ENCODE data around the gene CASP2.
"Not testable (repeated sequence)": the region's sequence is repeated elsewhere in the genome, so short reads cannot be mapped to it uniquely, and the experiment has no call there.

Gene CASP2

DNA sequence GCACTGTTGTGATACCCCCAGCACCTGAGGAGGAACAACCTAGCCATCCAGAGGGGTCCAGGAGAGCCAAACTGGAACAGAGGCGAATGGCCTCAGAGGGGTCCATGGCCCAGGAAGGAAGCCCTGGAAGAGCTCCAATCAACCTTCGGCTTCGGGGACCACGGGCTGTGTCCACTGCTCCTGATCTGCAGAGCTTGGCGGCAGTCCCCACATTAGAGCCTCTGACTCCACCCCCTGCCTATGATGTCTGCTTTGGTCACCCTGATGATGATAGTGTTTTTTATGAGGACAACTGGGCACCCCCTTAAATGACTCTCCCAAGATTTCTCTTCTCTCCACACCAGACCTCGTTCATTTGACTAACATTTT lies 1.6 kb upstream of the CASP2 start:
- H3K4me1 ChIP-seq (ENCODE audit: control insufficient read depth in 1 of 2, insufficient read depth in 1 of 2, low read depth in 1 of 2, low read length in 1 of 2), result peaks cover 32 to 34% of the 10 kb centered on the region in 2 experiments
- no peak overlapping the region for H3K27ac ChIP-seq
- H3K27me3 ChIP-seq, result no peaks in the 10 kb centered on the region
- no peak overlapping the region for H3K4me3 ChIP-seq (ENCODE audit: low read depth in 1 of 2, low read length in 1 of 2)
- peaks cover under 1% of the 10 kb centered on the region for H3K36me3 ChIP-seq
- H3K9me3 ChIP-seq, result no peaks in the 10 kb centered on the region
- TF ChIP-seq, protein P1, sequence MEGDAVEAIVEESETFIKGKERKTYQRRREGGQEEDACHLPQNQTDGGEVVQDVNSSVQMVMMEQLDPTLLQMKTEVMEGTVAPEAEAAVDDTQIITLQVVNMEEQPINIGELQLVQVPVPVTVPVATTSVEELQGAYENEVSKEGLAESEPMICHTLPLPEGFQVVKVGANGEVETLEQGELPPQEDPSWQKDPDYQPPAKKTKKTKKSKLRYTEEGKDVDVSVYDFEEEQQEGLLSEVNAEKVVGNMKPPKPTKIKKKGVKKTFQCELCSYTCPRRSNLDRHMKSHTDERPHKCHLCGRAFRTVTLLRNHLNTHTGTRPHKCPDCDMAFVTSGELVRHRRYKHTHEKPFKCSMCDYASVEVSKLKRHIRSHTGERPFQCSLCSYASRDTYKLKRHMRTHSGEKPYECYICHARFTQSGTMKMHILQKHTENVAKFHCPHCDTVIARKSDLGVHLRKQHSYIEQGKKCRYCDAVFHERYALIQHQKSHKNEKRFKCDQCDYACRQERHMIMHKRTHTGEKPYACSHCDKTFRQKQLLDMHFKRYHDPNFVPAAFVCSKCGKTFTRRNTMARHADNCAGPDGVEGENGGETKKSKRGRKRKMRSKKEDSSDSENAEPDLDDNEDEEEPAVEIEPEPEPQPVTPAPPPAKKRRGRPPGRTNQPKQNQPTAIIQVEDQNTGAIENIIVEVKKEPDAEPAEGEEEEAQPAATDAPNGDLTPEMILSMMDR (IDR thresholded peaks at IDR 0.05), result no peak

DNA sequence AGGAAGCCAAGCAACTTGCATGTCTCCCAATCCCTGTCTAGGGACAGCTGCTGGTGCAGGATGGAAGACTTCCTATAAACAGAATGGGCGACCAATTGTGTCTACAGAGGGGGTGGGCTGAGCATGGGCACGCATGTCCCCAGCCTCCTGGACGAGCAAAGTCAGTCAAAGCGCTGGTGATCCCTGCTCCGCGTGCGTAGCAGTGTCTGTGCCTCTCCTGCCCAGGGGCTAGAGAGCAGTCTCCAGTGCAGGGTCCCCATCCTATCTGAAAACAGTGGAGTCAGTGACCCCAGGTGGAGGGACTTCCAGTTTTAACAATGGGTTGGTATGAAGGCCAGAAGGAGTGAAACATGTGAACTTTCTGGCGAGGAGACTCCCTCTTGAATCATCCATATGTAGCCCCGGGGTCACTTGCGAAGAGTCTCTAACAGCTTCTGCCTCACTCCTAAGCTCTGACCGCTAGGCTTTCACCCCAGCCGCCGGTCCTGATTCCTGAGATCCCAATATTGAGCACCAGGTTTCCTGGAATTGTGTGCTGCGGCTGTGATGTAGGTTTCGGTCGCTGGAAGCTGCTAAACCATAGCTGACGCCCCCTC lies 714 bp upstream of the CASP2 start:
- Histone ChIP-seq H3K9me3 (no peaks in the 10 kb centered on the region), H3K4me3 (ENCODE audit: low read depth in 1 of 2, low read length in 1 of 2) (peak overlapping the region; percentile 95 to 96), H3K36me3 (peaks cover 10% of the 10 kb centered on the region), H3K4me1 (ENCODE audit: control insufficient read depth in 1 of 2, insufficient read depth in 1 of 2, low read depth in 1 of 2, low read length in 1 of 2) (peaks cover 32 to 34% of the 10 kb centered on the region in 2 experiments), H3K27ac (peak overlapping the region; percentile 76), H3K27me3 (no peaks in the 10 kb centered on the region)
- TF ChIP-seq, protein P1 (IDR thresholded peaks at IDR 0.05), result no peak

DNA sequence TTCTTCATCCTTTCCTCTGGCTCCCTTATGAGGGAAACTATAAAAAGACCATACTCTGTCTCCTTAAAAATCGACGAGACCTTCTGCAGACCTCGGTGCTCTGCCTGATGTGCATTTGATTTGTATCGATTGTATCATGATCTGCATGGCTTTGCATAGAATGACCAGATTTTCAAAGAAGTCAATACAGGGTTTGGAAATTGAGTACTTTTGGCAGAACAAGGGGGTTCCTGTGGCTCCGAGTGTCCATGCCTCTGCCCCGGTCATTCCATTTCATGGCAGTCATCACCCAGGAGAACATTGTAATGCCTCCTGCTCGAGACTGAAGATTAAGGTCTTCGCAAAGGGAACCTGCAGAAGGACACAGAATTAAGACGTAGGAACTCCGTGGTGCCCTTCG lies 685 bp downstream of the CASP2 start:
- peak overlapping the region; percentile 76 for H3K27ac ChIP-seq
- no peaks in the 10 kb centered on the region for H3K27me3 ChIP-seq
- H3K36me3 ChIP-seq, result peaks cover 24% of the 10 kb centered on the region
- TF ChIP-seq, protein P1 (IDR thresholded peaks at IDR 0.05), result no peak
- H3K4me3 ChIP-seq (ENCODE audit: low read depth in 1 of 2, low read length in 1 of 2), result peak overlapping the region; percentile 95 to 96
- H3K9me3 ChIP-seq, result no peaks in the 10 kb centered on the region
- peaks cover 32 to 34% of the 10 kb centered on the region in 2 experiments for H3K4me1 ChIP-seq (ENCODE audit: control insufficient read depth in 1 of 2, insufficient read depth in 1 of 2, low read depth in 1 of 2, low read length in 1 of 2)

DNA sequence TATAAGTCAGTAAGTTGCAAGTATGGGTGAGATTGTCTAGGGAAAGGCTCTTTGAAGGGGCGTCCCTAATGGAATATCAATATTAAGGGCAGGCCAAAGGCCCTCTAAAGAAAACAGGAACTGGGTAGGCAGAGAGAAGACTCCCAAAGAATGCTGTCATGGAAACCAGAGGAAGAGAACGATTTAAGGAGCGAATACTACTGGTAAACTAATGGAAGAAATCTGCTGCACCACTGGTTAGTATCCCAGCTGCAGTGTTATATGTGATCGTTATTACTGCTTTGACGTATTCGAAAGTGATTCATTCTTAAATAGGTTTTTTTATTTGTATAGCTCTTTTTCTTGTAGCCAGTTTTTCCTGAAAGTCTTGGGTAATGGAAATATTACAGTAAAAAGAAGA lies 1.3 kb downstream of the CASP2 start:
- H3K9me3 ChIP-seq, result no peaks in the 10 kb centered on the region
- TF ChIP-seq, protein P1 (IDR thresholded peaks at IDR 0.05), result no peak
- H3K27me3 ChIP-seq, result no peaks in the 10 kb centered on the region
- H3K4me3 ChIP-seq (ENCODE audit: low read depth in 1 of 2, low read length in 1 of 2), result peak overlapping the region; percentile 95 to 96
- peak overlapping the region; percentile 76 for H3K27ac ChIP-seq
- peaks cover 34 to 38% of the 10 kb centered on the region in 2 experiments for H3K4me1 ChIP-seq (ENCODE audit: control insufficient read depth in 1 of 2, insufficient read depth in 1 of 2, low read depth in 1 of 2, low read length in 1 of 2)
- peaks cover 30% of the 10 kb centered on the region for H3K36me3 ChIP-seq

DNA sequence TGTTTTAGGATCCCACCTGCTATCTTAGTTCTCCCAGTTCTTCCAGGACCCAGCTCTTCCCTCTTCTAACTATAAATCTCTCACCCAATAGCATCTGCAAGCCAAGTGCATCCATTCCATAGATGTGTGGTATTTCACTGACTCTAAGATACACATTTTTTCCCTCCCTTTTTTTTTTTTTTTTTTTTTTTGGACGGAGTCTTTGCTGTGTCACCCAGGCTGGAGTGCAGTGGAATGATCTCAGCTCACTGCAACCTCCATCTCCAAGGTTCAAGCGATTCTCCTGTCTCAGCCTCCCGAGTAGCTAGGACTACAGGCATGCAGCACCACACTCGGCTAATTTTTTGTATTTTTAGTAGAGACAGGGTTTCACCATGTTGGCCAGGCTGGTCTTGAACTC lies 1.7 kb downstream of the CASP2 start:
- H3K9me3 ChIP-seq, H3K27me3 ChIP-seq: not testable (repeated sequence)
- H3K4me3 ChIP-seq (ENCODE audit: low read depth in 1 of 2, low read length in 1 of 2), result peak overlapping the region in 1 of 2 experiments; percentile 96
- peaks cover 34% of the 10 kb centered on the region for H3K36me3 ChIP-seq
- peak overlapping the region; percentile 76 for H3K27ac ChIP-seq
- H3K4me1 ChIP-seq (ENCODE audit: control insufficient read depth in 1 of 2, insufficient read depth in 1 of 2, low read depth in 1 of 2, low read length in 1 of 2), result peaks cover 35 to 40% of the 10 kb centered on the region in 2 experiments

DNA sequence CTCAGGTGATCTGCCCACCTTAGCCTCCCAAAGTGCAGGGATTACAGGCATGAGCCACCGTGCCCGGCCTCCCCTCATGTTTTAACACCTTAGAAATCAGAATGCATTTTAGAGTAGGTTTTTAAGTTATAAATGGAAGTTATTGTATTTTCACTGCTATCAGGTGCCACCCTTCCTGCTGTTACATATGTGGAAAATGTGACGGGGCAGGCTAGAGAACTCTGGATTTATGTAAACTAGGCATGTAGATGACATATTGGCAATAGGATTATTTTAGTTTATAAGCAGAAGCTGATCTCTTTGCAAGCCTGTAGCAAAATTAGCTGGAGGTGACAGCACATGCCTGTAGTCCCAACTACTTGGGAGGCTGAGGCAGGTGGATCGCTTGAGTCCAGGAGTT lies 2.1 kb downstream of the CASP2 start:
- no peak overlapping the region for H3K27ac ChIP-seq
- TF ChIP-seq, protein P1 (IDR thresholded peaks at IDR 0.05), result no peak
- no peak overlapping the region for H3K4me3 ChIP-seq (ENCODE audit: low read depth in 1 of 2, low read length in 1 of 2)
- peaks cover 35 to 40% of the 10 kb centered on the region in 2 experiments for H3K4me1 ChIP-seq (ENCODE audit: control insufficient read depth in 1 of 2, insufficient read depth in 1 of 2, low read depth in 1 of 2, low read length in 1 of 2)
- H3K9me3 ChIP-seq, result no peaks in the 10 kb centered on the region
- H3K27me3 ChIP-seq, result no peaks in the 10 kb centered on the region
- H3K36me3 ChIP-seq, result peaks cover 38% of the 10 kb centered on the region

Measured in neutrophil (primary cell).